ENCODE data around the gene DPYSL5.

Gene DPYSL5

GRCh38 chr2:26850000-26850431 is 2.1 kb downstream of the DPYSL5 start:
- no peak for TF ChIP-seq CTCF (IDR thresholded peaks at IDR 0.05; ENCODE audit: low read depth, low read length)
- DNase-seq (ENCODE audit: low read depth, low spot score), result no peak
- no peak overlapping the region for H3K4me3 ChIP-seq (ENCODE audit: low read depth, low read length)
- in situ Hi-C loops (cut with HindIII; ENCODE audit: low sequenced_read_pairs), result no loop called here

GRCh38 chr2:26850505-26850904 is 2.6 kb downstream of the DPYSL5 start:
- in situ Hi-C loops (cut with HindIII; ENCODE audit: low sequenced_read_pairs), result no loop called here
- H3K4me3 ChIP-seq (ENCODE audit: low read depth, low read length), result no peak overlapping the region

GRCh38 chr2:26852405-26853306 is 4.7 kb downstream of the DPYSL5 start:
- no peak overlapping the region for H3K4me3 ChIP-seq (ENCODE audit: low read depth, low read length)
- TF ChIP-seq CTCF (IDR thresholded peaks at IDR 0.05; ENCODE audit: low read depth, low read length), result no peak
- no peak for DNase-seq (ENCODE audit: low read depth, low spot score)
- in situ Hi-C loops (cut with HindIII; ENCODE audit: low sequenced_read_pairs), result no loop called here

More at GRCh38 chr2:26850505-26850904, 2.6 kb downstream of the DPYSL5 start:
- no peak for TF ChIP-seq CTCF (IDR thresholded peaks at IDR 0.05; ENCODE audit: low read depth, low read length)
- no peak for DNase-seq (ENCODE audit: low read depth, low spot score)

GRCh38 chr2:26853751-26854150 is 5.8 kb downstream of the DPYSL5 start:
- in situ Hi-C loops (cut with HindIII; ENCODE audit: low sequenced_read_pairs), result no loop called here
- no peak overlapping the region for H3K4me3 ChIP-seq (ENCODE audit: low read depth, low read length)
- DNase-seq (ENCODE audit: low read depth, low spot score), result no peak
- TF ChIP-seq CTCF (IDR thresholded peaks at IDR 0.05; ENCODE audit: low read depth, low read length), result no peak

GRCh38 chr2:26854283-26854827 is 6.4 kb downstream of the DPYSL5 start:
- DNase-seq (ENCODE audit: low read depth, low spot score), result no peak
- no peak overlapping the region for H3K4me3 ChIP-seq (ENCODE audit: low read depth, low read length)
- no peak for TF ChIP-seq CTCF (IDR thresholded peaks at IDR 0.05; ENCODE audit: low read depth, low read length)
- in situ Hi-C loops (cut with HindIII; ENCODE audit: low sequenced_read_pairs), result no loop called here

- H3K4me3 ChIP-seq (ENCODE audit: low read depth, low read length), result no peak overlapping the region
- DNase-seq (ENCODE audit: low read depth, low spot score), result no peak
- in situ Hi-C loops (cut with HindIII; ENCODE audit: low sequenced_read_pairs), result no loop called here
- TF ChIP-seq CTCF (IDR thresholded peaks at IDR 0.05; ENCODE audit: low read depth, low read length), result no peak
Measured at GRCh38 chr2:26855466-26855865, 7.5 kb downstream of the DPYSL5 start.

Data from astrocyte of the spinal cord (primary cell).